Esophagus muscularis mucosa (tissue), 4 donors: Measurements from ENCODE around the gene FBLN1. TPM values are rescaled to one million over a fixed set of nuclear protein-coding genes. Genes with fewer than 3 reads are reported as not detected.
A peak's percentile ranks its signal among the peaks of the same experiment; 100 is the strongest.

Experiments used
- DNase-seq: peaks from one replicate; pipeline ENCODE4 v3.0.0-alpha.2; 2017; ENCODE audit errors: extremely low spot score
- H3K27ac ChIP-seq, 4 donors: fragments of 200-600 bp; sonication (generic); replicated peaks in 1 of 4; 1 replicate in 3 of 4; 2 replicates in 1 of 4; pipeline ENCODE4 v1.5.1; 2016 to 2019; ENCODE audit warnings: mild to moderate bottlenecking in 1 of 4
- H3K27me3 ChIP-seq, 4 donors: fragments of 200-600 bp; sonication (generic); one replicate each; pipeline versions ENCODE4 v1.5.1 to v1.6.0; 2016 to 2019
- H3K36me3 ChIP-seq, 4 donors: fragments of 200-600 bp; sonication (generic); one replicate each; pipeline ENCODE4 v1.5.1; 2016 to 2019
- H3K4me1 ChIP-seq, 4 donors: fragments of 200-600 bp; sonication (generic); one replicate each; pipeline ENCODE4 v1.5.1; 2016 to 2019
- H3K4me3 ChIP-seq, 4 donors: fragments of 200-600 bp; sonication (generic); 1 replicate in 2 of 4; 2 replicates in 2 of 4; pipeline ENCODE4 v1.5.1; 2016 to 2019; ENCODE audit warnings: mild to moderate bottlenecking in 4 of 4, moderate library complexity in 1 of 4
- H3K9me3 ChIP-seq, 4 donors: fragments of 200-600 bp; sonication (generic); 1 replicate in 3 of 4; 2 replicates in 1 of 4; pipeline ENCODE4 v1.5.1; 2016 to 2019
- EP300 ChIP-seq: sonication (generic); formaldehyde crosslinking; IDR thresholded peaks from one replicate; pipeline ENCODE4 v1.6.1; 2017; ENCODE audit warnings: antibody characterized with exemption
- POLR2A ChIP-seq: fragments of 450-650 bp; IDR thresholded peaks from one replicate; pipeline ENCODE4 v1.6.1; 2017; ENCODE audit warnings: antibody characterized with exemption, moderate library complexity, mild to moderate bottlenecking, low read depth
- POLR2AphosphoS5 ChIP-seq, 2 donors: sonication (generic); formaldehyde crosslinking; IDR thresholded peaks; one replicate each; pipeline ENCODE4 v1.6.1; 2017; ENCODE audit warnings: antibody characterized with exemption in 2 of 2
- WGBS: methylation state at CpG from one replicate; pipeline ENCODE4 v1.1.5; 2018; 5-methylcytosine and 5-hydroxymethylcytosine counted together
- intact Hi-C: fragments of 100-400 bp; cut with DNase I; formaldehyde crosslinking; loops from one replicate; pipeline ENCODE4 v1.15.1; 2023
- total RNA-seq, 4 donors: library from RNA; depleted of rRNA; stranded (reverse); fragments of >200 nt; gene quantifications; one replicate each; pipeline versions ENCODE4 v1.1.0 to v1.2.1, GENCODE V29; 2016
- TF ChIP-seq, protein P1 (sequence below), 3 experiments: fragments of 200-600 bp in 2 of 3; fragments of 450-650 bp in 1 of 3; sonication (generic) in 2 of 3; IDR thresholded peaks; one replicate each; pipeline ENCODE4 v1.5.1; 2017 to 2019; ENCODE audit warnings: antibody characterized with exemption in 3 of 3, mild to moderate bottlenecking in 2 of 3, moderate library complexity in 1 of 3

FBLN1 gene
- total RNA-seq, 4 donors from 2014 or later = 355 to 534 (median 417) TPM

- no peak overlapping the region for H3K27ac ChIP-seq
- no peaks in the 10 kb centered on the region for H3K9me3 ChIP-seq
- intact Hi-C loops = no loop called here
- H3K4me3 ChIP-seq = no peak overlapping the region
- H3K4me1 ChIP-seq = peaks cover 5 to 30% (median 18%) of the 10 kb centered on the region in 4 donors
- H3K36me3 ChIP-seq = peaks cover 7 to 46% (median 11%) of the 10 kb centered on the region in 4 donors
- no peak for DNase-seq
- TF ChIP-seq POLR2AphosphoS5 (IDR thresholded peaks at IDR 0.05) (no peak), EP300 (no peak), POLR2A (no peak)
- TF ChIP-seq, protein P1, sequence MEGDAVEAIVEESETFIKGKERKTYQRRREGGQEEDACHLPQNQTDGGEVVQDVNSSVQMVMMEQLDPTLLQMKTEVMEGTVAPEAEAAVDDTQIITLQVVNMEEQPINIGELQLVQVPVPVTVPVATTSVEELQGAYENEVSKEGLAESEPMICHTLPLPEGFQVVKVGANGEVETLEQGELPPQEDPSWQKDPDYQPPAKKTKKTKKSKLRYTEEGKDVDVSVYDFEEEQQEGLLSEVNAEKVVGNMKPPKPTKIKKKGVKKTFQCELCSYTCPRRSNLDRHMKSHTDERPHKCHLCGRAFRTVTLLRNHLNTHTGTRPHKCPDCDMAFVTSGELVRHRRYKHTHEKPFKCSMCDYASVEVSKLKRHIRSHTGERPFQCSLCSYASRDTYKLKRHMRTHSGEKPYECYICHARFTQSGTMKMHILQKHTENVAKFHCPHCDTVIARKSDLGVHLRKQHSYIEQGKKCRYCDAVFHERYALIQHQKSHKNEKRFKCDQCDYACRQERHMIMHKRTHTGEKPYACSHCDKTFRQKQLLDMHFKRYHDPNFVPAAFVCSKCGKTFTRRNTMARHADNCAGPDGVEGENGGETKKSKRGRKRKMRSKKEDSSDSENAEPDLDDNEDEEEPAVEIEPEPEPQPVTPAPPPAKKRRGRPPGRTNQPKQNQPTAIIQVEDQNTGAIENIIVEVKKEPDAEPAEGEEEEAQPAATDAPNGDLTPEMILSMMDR (IDR thresholded peaks at IDR 0.05) = no peak
- WGBS = over 99% methylated on average over 9 of the region's 13 CpGs
- H3K27me3 ChIP-seq = no peaks in the 10 kb centered on the region
Observed at GRCh38 chr22:45543243-45543642, 40.6 kb downstream of the FBLN1 start.

DNA sequence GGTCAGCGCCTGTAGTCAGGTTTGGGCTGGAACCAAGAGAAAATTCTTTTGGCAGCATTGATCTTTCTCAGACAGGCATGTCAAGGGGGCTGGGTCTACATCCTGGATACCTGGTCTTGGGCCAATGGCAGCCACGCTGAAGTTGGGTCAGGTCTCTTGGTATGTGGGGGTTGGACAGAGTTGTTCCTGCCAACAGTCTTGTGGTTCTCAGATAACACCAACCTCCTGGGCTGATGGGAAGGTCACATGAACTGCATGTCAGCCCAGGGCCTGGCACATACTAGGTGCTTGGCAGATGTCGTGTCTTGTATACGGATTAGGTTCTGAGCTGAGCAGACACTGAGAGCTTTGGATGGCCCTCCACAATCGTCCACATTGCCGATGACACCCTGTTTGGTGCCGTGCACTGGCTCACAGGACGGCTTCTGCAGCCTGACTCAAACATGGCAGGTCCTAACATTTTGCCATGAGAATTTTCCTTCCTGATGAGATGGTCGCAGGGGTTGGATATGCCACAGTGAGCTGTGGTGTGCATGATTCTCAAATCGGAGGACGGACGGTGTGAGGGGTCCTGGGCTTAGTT lies 42.0 kb downstream of the FBLN1 start:
- H3K9me3 ChIP-seq = no peaks in the 10 kb centered on the region
- intact Hi-C loops = no loop called here
- H3K27me3 ChIP-seq = no peaks in the 10 kb centered on the region
- H3K4me1 ChIP-seq = peaks cover 5 to 30% (median 22%) of the 10 kb centered on the region in 4 donors
- WGBS = 78% methylated on average over 12 of the region's 12 CpGs
- H3K27ac ChIP-seq = peak overlapping the region in 1 of 4 donors; percentile 13
- H3K36me3 ChIP-seq = peaks cover 7 to 53% (median 11%) of the 10 kb centered on the region in 4 donors
- TF ChIP-seq POLR2AphosphoS5 (IDR thresholded peaks at IDR 0.05) (no peak), POLR2A (no peak), EP300 (no peak)
- TF ChIP-seq, protein P1 (IDR thresholded peaks at IDR 0.05) = no peak
- DNase-seq = no peak
- no peak overlapping the region for H3K4me3 ChIP-seq

GRCh38 chr22:45546333-45547015 lies 43.8 kb downstream of the FBLN1 start:
- no peak for DNase-seq
- H3K27me3 ChIP-seq = no peaks in the 10 kb centered on the region
- intact Hi-C loops = no loop called here
- H3K9me3 ChIP-seq = no peaks in the 10 kb centered on the region
- TF ChIP-seq POLR2A (no peak), POLR2AphosphoS5 (IDR thresholded peaks at IDR 0.05) (no peak), EP300 (no peak)
- TF ChIP-seq, protein P1 (IDR thresholded peaks at IDR 0.05) = no peak
- H3K27ac ChIP-seq = peak overlapping the region in 1 of 4 donors; percentile 19
- H3K4me3 ChIP-seq = no peak overlapping the region
- WGBS = 92% methylated on average over 21 of the region's 21 CpGs
- peaks cover 18 to 48% (median 40%) of the 10 kb centered on the region in 4 donors for H3K4me1 ChIP-seq
- peaks cover 5 to 41% (median 9%) of the 10 kb centered on the region in 4 donors for H3K36me3 ChIP-seq

GRCh38 chr22:45547016-45547345 lies 44.3 kb downstream of the FBLN1 start:
- no peaks in the 10 kb centered on the region for H3K9me3 ChIP-seq
- H3K27me3 ChIP-seq = no peaks in the 10 kb centered on the region
- peak overlapping the region in 1 of 4 donors; percentile 19 for H3K27ac ChIP-seq
- intact Hi-C loops = no loop called here
- H3K4me1 ChIP-seq = peaks cover 23 to 53% (median 45%) of the 10 kb centered on the region in 4 donors
- TF ChIP-seq POLR2A = no peak
- TF ChIP-seq, protein P1 (IDR thresholded peaks at IDR 0.05) = no peak
- TF ChIP-seq POLR2AphosphoS5 (IDR thresholded peaks at IDR 0.05) = no peak
- TF ChIP-seq EP300 = no peak
- WGBS = 92% methylated on average over 10 of the region's 11 CpGs
- H3K4me3 ChIP-seq = no peak overlapping the region
- DNase-seq = no peak
- peaks cover 3 to 38% (median 7%) of the 10 kb centered on the region in 4 donors for H3K36me3 ChIP-seq
